K562 (cell line): Measurements from ENCODE around the gene DCAF6. TPM values are rescaled to one million over a fixed set of nuclear protein-coding genes. Genes with fewer than 3 reads are reported as not detected.

Experiments used
- ARID2 ChIP-seq: fragments of 450-650 bp; IDR thresholded peaks from 2 replicates; pipeline ENCODE4 v1.6.1; 2017; ENCODE audit warnings: antibody characterized with exemption, mild to moderate bottlenecking
- CTBP1 ChIP-seq: fragments of 450-650 bp; IDR thresholded peaks from 2 replicates; pipeline ENCODE4 v1.6.1; 2016; ENCODE audit warnings: borderline replicate concordance
- DDX20 ChIP-seq: fragments of 450-650 bp; IDR thresholded peaks from 2 replicates; pipeline ENCODE4 v1.6.1; 2016; ENCODE audit warnings: missing genetic modification characterization, low read depth, mild to moderate bottlenecking, missing compliant biosample characterization, moderate library complexity
- DMBX1 ChIP-seq: fragments of 250-450 bp; sonication (Bioruptor Pico); IDR thresholded peaks from 2 replicates; pipeline ENCODE4 v1.8.0; 2022; ENCODE audit warnings: inconsistent platforms, mild to moderate bottlenecking, moderate library complexity, borderline replicate concordance
- E2F3 ChIP-seq: fragments of 250-450 bp; sonication (Bioruptor Pico); IDR thresholded peaks from 2 replicates; pipeline ENCODE4 v1.4.0; 2020; ENCODE audit warnings: mild to moderate bottlenecking
- E2F8 ChIP-seq: fragments of 450-650 bp; IDR thresholded peaks from 2 replicates; pipeline ENCODE4 v1.7.1; 2018; ENCODE audit warnings: mild to moderate bottlenecking, low read depth; ENCODE audit not compliant: partially characterized antibody
- FOXJ2 ChIP-seq: fragments of 200-800 bp; sonication (Bioruptor generic); IDR thresholded peaks from 2 replicates; pipeline ENCODE4 v1.6.1; 2016; ENCODE audit warnings: missing genetic modification characterization, missing compliant biosample characterization
- HDAC3 ChIP-seq: fragments of 450-650 bp; IDR thresholded peaks from 2 replicates; pipeline ENCODE4 v1.6.1; 2018; ENCODE audit warnings: borderline replicate concordance, mild to moderate bottlenecking, moderate library complexity; ENCODE audit not compliant: partially characterized antibody
- MAFF ChIP-seq: IDR thresholded peaks from 2 replicates; pipeline ENCODE4 v1.6.1; 2012; ENCODE audit warnings: low read length, improper control_type of control experiment
- MECOM ChIP-seq: fragments of 250-450 bp; sonication (Bioruptor Pico); IDR thresholded peaks from 2 replicates; pipeline ENCODE4 v1.8.0; 2022; ENCODE audit warnings: inconsistent platforms
- MYC ChIP-seq, 2 experiments: fragments of 250-450 bp in 1 of 2; sonication (Bioruptor Pico) in 1 of 2; IDR thresholded peaks; 2 replicates each; pipeline versions ENCODE4 v1.5.1 to v1.6.1; 2012 to 2021; ENCODE audit warnings: low read depth in 2 of 2, borderline replicate concordance in 1 of 2, improper control_type of control experiment in 1 of 2, low read length in 1 of 2, mild to moderate bottlenecking in 1 of 2, moderate library complexity in 1 of 2
- RB1 ChIP-seq: fragments of 450-650 bp; IDR thresholded peaks from 2 replicates; pipeline ENCODE4 v1.6.1; 2017; ENCODE audit warnings: low read depth, mild to moderate bottlenecking
- RBM25 ChIP-seq: fragments of 200-400 bp; formaldehyde crosslinking; IDR thresholded peaks from 2 replicates; pipeline ENCODE4 v1.6.1; 2018; ENCODE audit warnings: low read length, low read depth, moderate library complexity; ENCODE audit not compliant: severe bottlenecking
- SIN3A ChIP-seq, 2 experiments: fragments of 150-350 bp in 1 of 2; IDR thresholded peaks; 2 replicates each; pipeline ENCODE4 v1.6.1; 2011 to 2016; ENCODE audit warnings: borderline replicate concordance in 2 of 2, low read depth in 2 of 2, low read length in 2 of 2, mild to moderate bottlenecking in 2 of 2, moderate library complexity in 2 of 2; ENCODE audit not compliant: control insufficient read depth in 1 of 2
- SIX5 ChIP-seq, 2 experiments: IDR thresholded peaks; 2 replicates each; pipeline ENCODE4 v1.6.1; 2011; ENCODE audit warnings: low read length in 2 of 2, borderline replicate concordance in 1 of 2, low read depth in 1 of 2, mild to moderate bottlenecking in 1 of 2, moderate library complexity in 1 of 2; ENCODE audit not compliant: insufficient read depth in 1 of 2
- STAT5B ChIP-seq: fragments of 250-450 bp; sonication (Bioruptor Pico); IDR thresholded peaks from 2 replicates; pipeline ENCODE4 v1.8.0; 2021; ENCODE audit warnings: mild to moderate bottlenecking, inconsistent platforms
- ZNF212 ChIP-seq: fragments of 450-650 bp; formaldehyde crosslinking; IDR thresholded peaks from 2 replicates; pipeline ENCODE4 v1.4.0; 2020; ENCODE audit warnings: mild to moderate bottlenecking
- ZNF830 ChIP-seq: fragments of 250-450 bp; sonication (Bioruptor Pico); IDR thresholded peaks from 2 replicates; pipeline ENCODE4 v1.5.0; 2021; ENCODE audit warnings: mild to moderate bottlenecking
- polyA plus RNA-seq, 8 experiments: library from polyadenylated mRNA; depleted of rRNA in 4 of 8; stranded (reverse) in 5 of 8; unstranded in 3 of 8; fragments of >200 nt; fragmentation: Nextera tagmentation in 2 of 8; fragmentation: Illumina TruSeq in 1 of 8; extraction: Ambion mirVana in 2 of 8; extraction: Trizol in 1 of 8; gene quantifications; 2 replicates each; pipeline versions ENCODE4 v1.2.1 to v1.2.3, GENCODE V29; 2011 to 2014; ENCODE audit warnings: inconsistent platforms in 1 of 8, missing spikeins in 1 of 8
- total RNA-seq, 7 experiments: library from RNA; depleted of rRNA in 6 of 7; stranded (reverse); fragments of >200 nt in 6 of 7; fragmentation: Illumina TruSeq in 2 of 7; extraction: Trizol in 2 of 7; gene quantifications; 2 replicates each; pipeline versions ENCODE4 v1.2.1 to v1.2.3, GENCODE V29; 2011 to 2021; ENCODE audit warnings: low replicate concordance in 1 of 7
- TF ChIP-seq, protein P1 (sequence below): sonication (generic); formaldehyde crosslinking; IDR thresholded peaks from 2 replicates; pipeline ENCODE4 v1.8.0; 2022; ENCODE audit warnings: mild to moderate bottlenecking, missing genetic modification reagents

The DCAF6 gene
- total and polyA plus RNA-seq, 9 of the 15 experiments (the other 6 are each of a cell fraction or from before 2014, with no cell fraction given): 19.1 to 102 (median 46.3) TPM

- TF ChIP-seq E2F8 (peak; percentile 75), FOXJ2 (peak; percentile 98), DMBX1 (CRISPR knock-in tag) (peak; percentile 49; the same call in 1 of the 2 replicates), STAT5B (CRISPR knock-in tag) (no peak), CTBP1 (peak; percentile 37), DDX20 (no peak), SIN3A (IDR thresholded peaks at IDR 0.05; ENCODE audit: borderline replicate concordance in 2 of 2, control insufficient read depth in 1 of 2, low read depth in 2 of 2, low read length in 2 of 2) (peak; percentile 47 to 68; a peak in 2 of 4 replicates), MYC (IDR thresholded peaks at IDR 0.05; ENCODE audit: low read depth, low read length) (peak; percentile 80), MYC (CRISPR knock-in tag; IDR thresholded peaks at IDR 0.05; ENCODE audit: borderline replicate concordance, low read depth) (no peak), MAFF (peak; percentile 72; the same call in 1 of the 2 replicates), E2F3 (peak; percentile 80), ZNF212 (0 out of 2 replicates have a peak, but pooled peaks have one; percentile 80), ARID2 (no peak), RBM25 (peak; percentile 87), RB1 (peak; percentile 1; the same call in 1 of the 2 replicates), SIX5 (IDR thresholded peaks at IDR 0.05; ENCODE audit: borderline replicate concordance in 1 of 2, insufficient read depth in 1 of 2, low read depth in 1 of 2, low read length in 2 of 2) (peak in 1 of 2 experiments; percentile 32; a peak in 3 of 4 replicates), ZNF830 (no peak), HDAC3 (peak; percentile 42), MECOM (CRISPR knock-in tag) (no peak)
- TF ChIP-seq, protein P1, sequence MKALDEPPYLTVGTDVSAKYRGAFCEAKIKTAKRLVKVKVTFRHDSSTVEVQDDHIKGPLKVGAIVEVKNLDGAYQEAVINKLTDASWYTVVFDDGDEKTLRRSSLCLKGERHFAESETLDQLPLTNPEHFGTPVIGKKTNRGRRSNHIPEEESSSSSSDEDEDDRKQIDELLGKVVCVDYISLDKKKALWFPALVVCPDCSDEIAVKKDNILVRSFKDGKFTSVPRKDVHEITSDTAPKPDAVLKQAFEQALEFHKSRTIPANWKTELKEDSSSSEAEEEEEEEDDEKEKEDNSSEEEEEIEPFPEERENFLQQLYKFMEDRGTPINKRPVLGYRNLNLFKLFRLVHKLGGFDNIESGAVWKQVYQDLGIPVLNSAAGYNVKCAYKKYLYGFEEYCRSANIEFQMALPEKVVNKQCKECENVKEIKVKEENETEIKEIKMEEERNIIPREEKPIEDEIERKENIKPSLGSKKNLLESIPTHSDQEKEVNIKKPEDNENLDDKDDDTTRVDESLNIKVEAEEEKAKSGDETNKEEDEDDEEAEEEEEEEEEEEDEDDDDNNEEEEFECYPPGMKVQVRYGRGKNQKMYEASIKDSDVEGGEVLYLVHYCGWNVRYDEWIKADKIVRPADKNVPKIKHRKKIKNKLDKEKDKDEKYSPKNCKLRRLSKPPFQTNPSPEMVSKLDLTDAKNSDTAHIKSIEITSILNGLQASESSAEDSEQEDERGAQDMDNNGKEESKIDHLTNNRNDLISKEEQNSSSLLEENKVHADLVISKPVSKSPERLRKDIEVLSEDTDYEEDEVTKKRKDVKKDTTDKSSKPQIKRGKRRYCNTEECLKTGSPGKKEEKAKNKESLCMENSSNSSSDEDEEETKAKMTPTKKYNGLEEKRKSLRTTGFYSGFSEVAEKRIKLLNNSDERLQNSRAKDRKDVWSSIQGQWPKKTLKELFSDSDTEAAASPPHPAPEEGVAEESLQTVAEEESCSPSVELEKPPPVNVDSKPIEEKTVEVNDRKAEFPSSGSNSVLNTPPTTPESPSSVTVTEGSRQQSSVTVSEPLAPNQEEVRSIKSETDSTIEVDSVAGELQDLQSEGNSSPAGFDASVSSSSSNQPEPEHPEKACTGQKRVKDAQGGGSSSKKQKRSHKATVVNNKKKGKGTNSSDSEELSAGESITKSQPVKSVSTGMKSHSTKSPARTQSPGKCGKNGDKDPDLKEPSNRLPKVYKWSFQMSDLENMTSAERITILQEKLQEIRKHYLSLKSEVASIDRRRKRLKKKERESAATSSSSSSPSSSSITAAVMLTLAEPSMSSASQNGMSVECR: peak; percentile 15; the same call in 1 of the 2 replicates
These were observed at the start of gene DCAF6 (continued) for GRCh38 chr1:167936068-167936929.
